ENCODE measurements around the gene LRRC4C.

Gene LRRC4C

DNA sequence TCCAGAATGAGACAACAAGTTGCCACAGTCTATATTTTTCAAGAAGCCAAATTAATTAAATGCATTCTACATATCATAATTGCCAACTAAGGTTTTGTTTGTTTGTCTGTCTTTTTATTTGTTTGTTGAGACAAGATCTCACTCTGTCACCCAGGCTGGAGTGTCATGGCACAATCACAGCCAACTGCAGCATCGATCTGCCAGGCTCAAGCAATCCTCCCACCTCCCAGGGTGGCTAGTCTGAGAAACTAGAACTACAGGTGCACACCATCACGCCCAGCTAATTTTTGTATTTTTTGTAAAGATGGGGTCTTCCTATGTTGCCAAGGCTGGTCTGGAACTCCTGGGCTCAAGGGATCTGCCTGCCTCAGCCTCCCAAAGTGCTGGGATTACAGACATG lies 140.0 kb downstream of the LRRC4C start:
- DNase-seq (ENCODE audit: insufficient read length) = no peak
- no peak for TF ChIP-seq TAF1 (IDR thresholded peaks at IDR 0.05; ENCODE audit: borderline replicate concordance, low read depth, low read length)
- TF ChIP-seq POLR2A (IDR thresholded peaks at IDR 0.05; ENCODE audit: low read depth, low read length) = no peak
- no peak for TF ChIP-seq POLR2AphosphoS5 (IDR thresholded peaks at IDR 0.05; ENCODE audit: low read depth, low read length)
- peak; percentile 78 for FAIRE-seq

DNA sequence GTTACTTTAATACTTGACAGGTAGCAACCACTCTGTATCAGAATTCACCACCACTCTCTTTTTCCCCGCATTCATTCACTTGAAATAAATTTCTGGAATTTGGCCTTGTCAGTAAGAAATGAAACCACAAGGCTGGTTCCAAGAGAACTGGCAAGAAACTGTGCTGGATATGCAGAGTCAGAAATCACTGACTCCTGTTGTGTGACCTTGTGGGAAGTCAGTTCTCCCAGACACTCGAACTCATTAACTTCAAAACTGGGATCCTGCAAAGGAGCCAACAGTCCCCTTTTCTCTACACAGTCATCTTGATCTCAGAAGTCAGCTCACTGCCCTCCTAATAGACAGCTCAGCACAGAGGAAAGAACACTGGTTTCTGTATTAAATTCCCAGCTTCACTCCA lies 142.7 kb downstream of the LRRC4C start:
- DNase-seq (ENCODE audit: insufficient read length) = no peak
- TF ChIP-seq TAF1 (IDR thresholded peaks at IDR 0.05; ENCODE audit: borderline replicate concordance, low read depth, low read length) (no peak), POLR2A (IDR thresholded peaks at IDR 0.05; ENCODE audit: low read depth, low read length) (no peak), POLR2AphosphoS5 (IDR thresholded peaks at IDR 0.05; ENCODE audit: low read depth, low read length) (no peak)
- no peak for FAIRE-seq

DNA sequence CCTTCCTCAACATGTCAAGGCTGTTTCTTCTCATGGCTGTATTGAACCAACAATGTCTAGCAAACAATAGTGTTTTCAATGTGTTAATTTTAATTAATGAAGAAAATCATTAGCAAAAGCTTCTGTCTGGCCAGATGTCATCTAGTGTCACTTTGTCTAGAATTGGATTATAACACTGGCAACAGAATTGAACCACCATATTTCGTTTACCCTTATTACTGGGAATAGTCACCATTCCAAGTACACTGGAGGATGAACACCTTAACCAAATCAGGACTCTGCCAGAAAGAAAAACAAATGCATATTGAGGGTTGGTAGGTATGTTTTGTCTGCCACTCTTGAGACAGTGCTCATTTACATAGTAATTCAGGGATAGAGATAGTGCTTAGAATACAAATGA lies 146.2 kb downstream of the LRRC4C start:
- no peak for TF ChIP-seq POLR2AphosphoS5 (IDR thresholded peaks at IDR 0.05; ENCODE audit: low read depth, low read length)
- TF ChIP-seq TAF1 (IDR thresholded peaks at IDR 0.05; ENCODE audit: borderline replicate concordance, low read depth, low read length) = no peak
- no peak for TF ChIP-seq POLR2A (IDR thresholded peaks at IDR 0.05; ENCODE audit: low read depth, low read length)
- DNase-seq (ENCODE audit: insufficient read length) (no peak), FAIRE-seq (no peak)

DNA sequence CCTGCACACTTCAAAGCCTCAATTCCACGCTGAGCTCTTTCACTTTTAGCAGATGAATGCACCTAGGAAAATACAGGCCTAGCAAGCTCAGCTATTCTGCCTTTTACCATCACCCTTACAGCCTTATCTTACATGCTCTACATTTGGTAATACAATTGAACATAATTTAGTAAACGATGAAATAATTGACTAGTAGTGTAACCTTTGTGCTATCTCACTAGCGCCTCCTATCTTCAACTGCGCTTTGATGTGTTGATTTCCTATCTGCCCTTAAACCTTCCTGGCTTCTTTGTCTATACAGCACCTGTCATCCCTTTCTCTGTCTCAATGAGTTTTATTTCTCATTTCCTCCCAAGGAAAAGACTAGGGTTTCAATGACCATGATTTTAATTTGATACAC lies 149.7 kb downstream of the LRRC4C start:
- TF ChIP-seq POLR2AphosphoS5 (IDR thresholded peaks at IDR 0.05; ENCODE audit: low read depth, low read length) = no peak
- DNase-seq (ENCODE audit: insufficient read length) = no peak
- peak; percentile 81 for FAIRE-seq

DNA sequence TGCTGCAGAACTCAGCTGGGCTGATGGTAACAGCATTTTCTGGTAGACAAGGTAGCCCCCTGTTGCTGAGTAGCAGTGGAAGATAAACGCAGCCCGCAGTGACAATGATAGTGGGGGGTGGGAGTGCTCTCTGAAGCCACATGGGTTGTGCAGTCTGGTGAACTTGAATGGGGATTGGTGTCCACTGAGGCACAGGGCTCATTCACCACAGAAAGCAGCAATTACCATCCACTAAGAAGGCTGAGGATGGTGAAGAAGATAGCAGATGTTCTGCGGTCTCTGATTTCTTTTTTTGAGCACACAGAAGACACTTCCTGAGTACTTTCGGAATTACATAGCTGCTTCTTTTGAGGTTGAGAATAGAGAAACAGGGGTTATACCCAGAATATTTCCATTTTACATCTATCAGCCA lies 150.3 kb downstream of the LRRC4C start:
- TF ChIP-seq POLR2AphosphoS5 (IDR thresholded peaks at IDR 0.05; ENCODE audit: low read depth, low read length) (no peak), POLR2A (IDR thresholded peaks at IDR 0.05; ENCODE audit: low read depth, low read length) (no peak), TAF1 (IDR thresholded peaks at IDR 0.05; ENCODE audit: borderline replicate concordance, low read depth, low read length) (no peak)

DNA sequence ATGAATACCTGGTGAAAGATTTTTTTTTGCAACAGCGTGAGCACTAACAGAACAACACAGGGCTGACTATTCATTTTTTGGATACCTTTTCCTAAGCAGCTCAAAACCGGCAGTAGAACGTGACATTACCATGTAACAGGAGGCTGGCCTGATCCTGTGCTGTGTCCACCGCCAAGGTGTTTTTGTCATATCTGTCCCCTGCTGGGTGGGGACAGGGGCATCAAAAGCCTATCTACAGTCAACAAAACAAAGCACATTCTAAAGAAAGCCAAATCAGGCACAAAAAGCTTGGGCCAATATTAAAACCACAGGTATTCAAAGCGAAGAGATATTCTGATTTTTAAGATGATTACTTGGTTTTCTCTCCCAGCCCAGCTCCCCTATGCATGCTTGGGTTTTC lies 151.2 kb downstream of the LRRC4C start:
- TF ChIP-seq POLR2AphosphoS5 (IDR thresholded peaks at IDR 0.05; ENCODE audit: low read depth, low read length) (no peak), TAF1 (IDR thresholded peaks at IDR 0.05; ENCODE audit: borderline replicate concordance, low read depth, low read length) (no peak), POLR2A (IDR thresholded peaks at IDR 0.05; ENCODE audit: low read depth, low read length) (no peak)
- DNase-seq (ENCODE audit: insufficient read length) (no peak), FAIRE-seq (no peak)

More for the DNA sequence above, 150.3 kb downstream of the LRRC4C start:
- DNase-seq (ENCODE audit: insufficient read length) (no peak), FAIRE-seq (peak; percentile 97)

DNA sequence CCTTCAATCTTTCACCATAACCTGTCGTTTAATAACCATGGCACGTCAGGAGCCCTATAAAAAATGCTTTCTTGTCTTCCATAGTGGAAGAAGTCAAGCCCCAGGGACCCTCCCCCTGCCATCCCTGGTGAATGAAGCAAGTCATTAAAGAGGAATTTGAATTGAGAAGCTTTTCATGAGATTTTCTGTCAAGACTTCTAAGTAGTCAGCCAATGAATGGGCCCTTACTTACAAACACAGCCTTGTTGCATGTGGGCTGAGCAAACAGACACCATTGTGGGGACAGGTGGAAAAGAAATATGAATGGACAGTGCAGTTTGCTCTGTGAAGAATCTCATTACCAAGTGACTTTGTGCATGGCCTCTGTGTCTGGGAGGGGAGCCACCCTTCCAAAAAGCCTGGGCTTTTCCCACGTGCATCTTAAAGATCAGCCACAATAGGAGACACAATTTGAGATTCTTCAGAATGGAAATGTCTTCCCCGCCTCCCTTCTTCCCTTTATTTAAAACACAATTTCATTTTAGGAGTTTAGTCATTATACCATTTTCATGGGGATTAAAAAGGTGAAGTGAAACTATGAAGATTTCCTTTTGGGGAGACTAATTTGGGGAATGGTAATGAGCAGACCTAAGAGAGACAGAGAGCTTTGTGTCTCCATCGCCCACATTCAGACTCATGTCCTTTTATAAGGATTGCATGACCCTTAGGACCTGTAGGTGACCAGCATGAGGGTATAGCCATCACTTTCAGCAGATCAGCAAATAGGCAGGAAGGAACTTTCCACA lies 152.0 kb downstream of the LRRC4C start:
- FAIRE-seq = peak; percentile 42
- no peak for TF ChIP-seq POLR2A (IDR thresholded peaks at IDR 0.05; ENCODE audit: low read depth, low read length)
- TF ChIP-seq TAF1 (IDR thresholded peaks at IDR 0.05; ENCODE audit: borderline replicate concordance, low read depth, low read length) = no peak
- no peak for TF ChIP-seq POLR2AphosphoS5 (IDR thresholded peaks at IDR 0.05; ENCODE audit: low read depth, low read length)
- DNase-seq (ENCODE audit: insufficient read length) = no peak

DNA sequence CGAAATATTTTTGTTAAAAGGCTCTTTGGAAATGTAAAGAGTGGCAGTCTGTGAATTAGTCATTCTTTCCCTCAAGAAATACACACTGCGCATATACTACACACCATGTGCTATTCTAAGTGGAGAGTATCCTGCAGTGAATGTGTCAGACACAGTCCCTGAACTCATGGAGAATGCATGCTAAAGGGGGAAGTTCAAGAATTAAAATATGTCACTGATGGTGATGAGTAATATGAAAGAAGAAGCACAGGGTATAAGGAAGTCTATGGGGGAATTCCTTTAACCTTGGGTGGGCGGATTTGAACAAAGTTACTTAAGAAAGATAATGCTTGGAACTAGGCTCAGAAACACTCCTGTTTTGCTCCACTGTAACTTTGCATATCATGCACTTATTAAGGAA lies 153.0 kb downstream of the LRRC4C start:
- no peak for DNase-seq (ENCODE audit: insufficient read length)
- FAIRE-seq = peak; percentile 95
- TF ChIP-seq TAF1 (IDR thresholded peaks at IDR 0.05; ENCODE audit: borderline replicate concordance, low read depth, low read length) (no peak), POLR2AphosphoS5 (IDR thresholded peaks at IDR 0.05; ENCODE audit: low read depth, low read length) (no peak), POLR2A (IDR thresholded peaks at IDR 0.05; ENCODE audit: low read depth, low read length) (no peak)

DNA sequence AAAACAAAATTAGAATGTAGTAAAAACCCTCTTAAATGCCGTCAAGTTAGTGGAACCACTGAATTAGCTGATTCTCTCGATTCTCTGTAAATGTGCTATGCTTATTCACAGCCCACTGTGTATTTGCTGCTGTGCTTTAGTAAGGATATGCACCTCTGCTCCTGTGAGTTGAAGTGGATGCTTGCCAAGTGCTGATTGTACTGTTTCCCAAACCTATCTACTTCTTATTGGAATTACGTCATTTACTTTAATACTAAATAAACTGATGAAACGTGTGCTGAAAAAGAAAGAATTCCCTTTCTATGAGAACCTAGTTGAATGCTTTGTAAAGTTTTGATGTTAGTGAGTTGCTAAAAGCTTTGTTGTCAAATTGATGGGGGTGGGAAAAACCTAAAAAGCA lies 158.4 kb downstream of the LRRC4C start:
- TF ChIP-seq POLR2A (IDR thresholded peaks at IDR 0.05; ENCODE audit: low read depth, low read length) (no peak), POLR2AphosphoS5 (IDR thresholded peaks at IDR 0.05; ENCODE audit: low read depth, low read length) (no peak), TAF1 (IDR thresholded peaks at IDR 0.05; ENCODE audit: borderline replicate concordance, low read depth, low read length) (no peak)
- FAIRE-seq (no peak), DNase-seq (ENCODE audit: insufficient read length) (no peak)

DNA sequence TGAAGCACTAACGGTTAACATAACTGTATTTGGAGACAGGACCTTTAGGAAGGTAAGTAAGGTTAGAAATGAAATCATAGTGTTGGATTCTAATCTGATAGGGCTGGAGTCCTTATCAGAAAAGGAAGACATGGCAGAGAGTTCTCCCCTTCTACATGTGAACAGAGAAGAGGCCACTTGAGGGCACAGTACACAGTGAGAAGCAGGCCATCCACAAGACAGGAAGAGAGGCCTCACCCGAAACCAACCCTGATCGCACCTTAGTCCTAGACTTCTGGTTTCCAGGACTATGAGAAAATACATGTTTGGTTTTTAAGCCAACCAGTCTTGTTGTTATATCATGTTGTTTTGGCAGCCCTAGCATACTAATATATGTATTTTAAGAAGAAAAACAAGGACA lies 170.0 kb downstream of the LRRC4C start:
- DNase-seq (ENCODE audit: insufficient read length) (no peak), FAIRE-seq (peak; percentile 80)
- TF ChIP-seq POLR2AphosphoS5 (IDR thresholded peaks at IDR 0.05; ENCODE audit: low read depth, low read length) = no peak
- TF ChIP-seq TAF1 (IDR thresholded peaks at IDR 0.05; ENCODE audit: borderline replicate concordance, low read depth, low read length) = no peak
- no peak for TF ChIP-seq POLR2A (IDR thresholded peaks at IDR 0.05; ENCODE audit: low read depth, low read length)

DNA sequence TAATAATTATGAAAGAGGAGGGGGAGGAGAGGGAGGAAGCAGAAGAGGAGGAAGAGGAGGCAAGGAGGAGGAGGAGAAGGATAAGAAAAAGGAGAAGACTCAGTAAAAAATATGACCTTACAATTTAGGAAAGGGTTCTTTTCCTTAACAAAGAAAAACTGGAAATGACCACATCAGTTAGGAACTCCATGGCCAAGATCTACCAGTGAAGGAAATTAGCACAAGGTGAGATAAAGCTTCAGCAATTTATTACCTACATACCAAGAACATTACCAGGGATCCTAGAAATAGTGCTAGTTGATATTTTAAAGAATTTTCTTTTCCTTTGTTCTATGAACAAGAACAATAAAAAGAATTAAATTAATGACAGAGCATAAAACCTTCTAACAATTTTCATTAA lies 172.7 kb downstream of the LRRC4C start:
- FAIRE-seq = no peak
- TF ChIP-seq POLR2AphosphoS5 (IDR thresholded peaks at IDR 0.05; ENCODE audit: low read depth, low read length) = no peak
- TF ChIP-seq TAF1 (IDR thresholded peaks at IDR 0.05; ENCODE audit: borderline replicate concordance, low read depth, low read length) = no peak
- TF ChIP-seq POLR2A (IDR thresholded peaks at IDR 0.05; ENCODE audit: low read depth, low read length) = no peak
- DNase-seq (ENCODE audit: insufficient read length) = no peak

DNA sequence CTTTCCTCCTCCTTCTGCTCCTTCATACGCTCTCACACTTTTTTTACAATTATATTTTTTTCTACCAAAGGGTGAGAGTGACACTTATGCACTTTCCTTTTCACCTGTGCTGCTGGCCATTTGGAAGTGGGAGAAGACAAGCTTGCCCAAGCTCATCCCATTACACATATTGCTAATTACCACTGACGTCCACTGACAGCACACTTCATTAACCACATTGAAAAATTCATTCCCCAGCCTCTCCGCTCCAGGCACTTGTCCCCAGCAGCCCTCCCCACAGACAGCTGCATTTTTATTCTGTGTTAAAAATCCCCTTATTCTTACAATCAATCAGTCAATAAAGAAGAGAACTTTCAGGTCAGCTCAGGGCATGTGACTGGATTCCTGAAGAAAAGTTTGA lies 175.1 kb downstream of the LRRC4C start:
- FAIRE-seq = no peak
- TF ChIP-seq POLR2A (IDR thresholded peaks at IDR 0.05; ENCODE audit: low read depth, low read length) (no peak), POLR2AphosphoS5 (IDR thresholded peaks at IDR 0.05; ENCODE audit: low read depth, low read length) (no peak), TAF1 (IDR thresholded peaks at IDR 0.05; ENCODE audit: borderline replicate concordance, low read depth, low read length) (no peak)
- DNase-seq (ENCODE audit: insufficient read length) = no peak

All from GM12892 (cell line).